Measurements from ENCODE around the gene HSPB7.

The HSPB7 gene

DNA sequence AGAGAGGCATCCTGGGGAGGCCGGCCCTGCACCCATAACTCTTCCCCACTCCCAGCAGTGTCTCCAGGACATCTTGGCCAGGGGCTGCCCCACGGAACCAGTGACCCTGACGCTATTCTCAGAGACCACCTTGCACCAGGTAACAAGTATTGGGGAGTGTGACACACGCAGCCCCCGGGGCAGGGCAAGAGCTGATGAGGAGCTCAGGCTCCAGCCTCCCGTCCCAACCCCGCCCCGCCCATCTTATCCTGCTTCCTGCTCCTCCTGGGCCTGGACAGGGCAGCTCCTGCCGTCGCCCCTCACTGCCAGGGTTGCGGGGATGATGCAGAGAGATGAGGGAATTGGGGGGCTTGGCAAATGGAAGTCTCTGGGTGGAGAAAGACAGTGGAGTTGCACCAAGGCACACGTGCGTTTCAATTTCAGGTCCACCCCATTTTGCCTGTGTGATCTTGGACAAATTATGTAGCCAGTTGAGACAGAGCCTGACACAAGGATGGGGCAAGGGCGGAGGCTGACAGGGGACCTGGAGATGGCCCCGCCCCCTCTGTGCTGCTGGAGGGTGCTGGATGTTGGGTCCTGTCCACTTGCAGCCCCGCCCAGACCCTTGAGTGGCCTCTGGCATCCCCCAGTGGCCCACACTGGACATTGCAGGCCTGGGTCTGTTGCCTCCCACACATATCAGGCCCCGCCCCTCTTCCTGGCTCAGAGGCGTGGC lies 14.7 kb upstream of the HSPB7 start:
- TF ChIP-seq, protein P1, sequence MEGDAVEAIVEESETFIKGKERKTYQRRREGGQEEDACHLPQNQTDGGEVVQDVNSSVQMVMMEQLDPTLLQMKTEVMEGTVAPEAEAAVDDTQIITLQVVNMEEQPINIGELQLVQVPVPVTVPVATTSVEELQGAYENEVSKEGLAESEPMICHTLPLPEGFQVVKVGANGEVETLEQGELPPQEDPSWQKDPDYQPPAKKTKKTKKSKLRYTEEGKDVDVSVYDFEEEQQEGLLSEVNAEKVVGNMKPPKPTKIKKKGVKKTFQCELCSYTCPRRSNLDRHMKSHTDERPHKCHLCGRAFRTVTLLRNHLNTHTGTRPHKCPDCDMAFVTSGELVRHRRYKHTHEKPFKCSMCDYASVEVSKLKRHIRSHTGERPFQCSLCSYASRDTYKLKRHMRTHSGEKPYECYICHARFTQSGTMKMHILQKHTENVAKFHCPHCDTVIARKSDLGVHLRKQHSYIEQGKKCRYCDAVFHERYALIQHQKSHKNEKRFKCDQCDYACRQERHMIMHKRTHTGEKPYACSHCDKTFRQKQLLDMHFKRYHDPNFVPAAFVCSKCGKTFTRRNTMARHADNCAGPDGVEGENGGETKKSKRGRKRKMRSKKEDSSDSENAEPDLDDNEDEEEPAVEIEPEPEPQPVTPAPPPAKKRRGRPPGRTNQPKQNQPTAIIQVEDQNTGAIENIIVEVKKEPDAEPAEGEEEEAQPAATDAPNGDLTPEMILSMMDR (IDR thresholded peaks at IDR 0.05): peak; percentile 64

DNA sequence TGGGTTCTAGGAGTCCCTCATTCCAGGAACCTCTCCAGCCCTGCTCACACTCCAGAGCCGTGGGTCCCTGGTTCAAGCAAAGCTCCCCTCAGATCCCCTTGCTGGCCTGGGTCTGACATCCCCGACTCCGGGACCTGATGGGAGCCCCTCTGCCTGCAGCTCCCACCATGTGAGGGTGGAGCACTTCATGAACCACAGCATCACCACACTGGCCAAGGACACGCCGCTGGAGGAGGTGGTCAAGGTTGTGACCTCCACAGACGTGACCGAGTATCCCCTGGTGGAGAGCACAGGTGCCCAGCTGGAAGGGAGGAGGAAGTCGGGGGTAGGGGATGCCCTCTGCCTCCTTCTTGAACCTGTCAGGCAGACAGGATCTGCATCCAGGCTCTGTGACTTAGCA lies 13.7 kb upstream of the HSPB7 start:
- TF ChIP-seq, protein P1 (IDR thresholded peaks at IDR 0.05): no peak

DNA sequence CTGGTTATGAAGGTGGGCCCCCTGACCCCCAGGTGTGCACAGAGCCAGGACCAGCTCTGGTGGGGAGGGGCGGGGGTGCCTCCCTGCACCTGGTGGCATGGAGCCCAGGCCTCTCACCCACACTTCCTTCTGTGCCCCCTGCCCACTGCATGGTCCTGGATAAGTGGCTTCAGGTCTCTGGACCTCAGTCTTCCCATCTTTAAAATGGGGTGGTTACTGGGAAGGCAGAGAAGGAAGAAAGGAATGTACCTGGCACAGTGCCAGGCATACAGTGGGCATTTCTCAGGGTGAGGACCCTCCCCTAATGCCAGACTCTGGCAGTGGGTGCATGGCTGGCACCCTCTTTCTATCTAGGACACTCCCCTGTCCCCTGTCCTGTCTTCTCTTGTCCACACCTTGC lies 11.4 kb upstream of the HSPB7 start:
- TF ChIP-seq, protein P1 (IDR thresholded peaks at IDR 0.05): no peak

DNA sequence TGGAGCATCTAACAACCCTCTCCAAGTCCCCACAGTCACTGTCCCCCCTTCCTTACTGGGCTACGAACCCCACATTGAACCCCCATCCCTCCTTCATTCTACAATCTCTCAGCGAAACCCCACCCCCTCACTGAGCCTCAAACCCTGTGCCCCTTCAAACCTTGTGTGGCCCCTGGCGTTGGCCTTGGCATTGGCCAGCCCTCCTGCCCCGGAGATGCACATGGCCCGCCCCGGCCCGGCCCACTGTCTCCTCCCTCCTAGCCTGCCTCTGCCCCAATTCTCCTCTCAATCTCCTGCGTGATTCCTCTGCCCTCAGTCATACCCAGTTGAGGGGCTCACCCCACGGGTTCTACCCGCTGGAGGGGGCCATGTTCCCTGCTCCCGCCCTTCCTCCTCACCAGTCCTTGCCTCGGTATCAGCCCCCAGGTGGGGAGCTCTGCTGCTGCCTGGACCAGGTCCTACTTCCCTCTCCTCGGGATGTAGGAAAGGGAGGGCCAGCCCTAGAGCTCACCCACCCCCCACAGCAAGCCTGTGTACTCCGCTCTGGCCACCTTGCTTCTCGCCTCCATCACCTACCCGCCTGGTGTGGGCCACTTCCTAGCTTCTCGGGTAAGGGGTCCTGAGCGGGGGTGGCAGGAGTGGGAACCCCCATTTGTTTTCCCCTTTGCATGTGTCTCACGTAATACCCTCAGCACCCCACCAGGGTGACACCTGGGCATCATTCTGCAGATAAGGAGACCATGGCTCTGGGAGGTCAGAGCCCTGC lies 10.6 kb upstream of the HSPB7 start:
- TF ChIP-seq, protein P1 (IDR thresholded peaks at IDR 0.05): no peak

DNA sequence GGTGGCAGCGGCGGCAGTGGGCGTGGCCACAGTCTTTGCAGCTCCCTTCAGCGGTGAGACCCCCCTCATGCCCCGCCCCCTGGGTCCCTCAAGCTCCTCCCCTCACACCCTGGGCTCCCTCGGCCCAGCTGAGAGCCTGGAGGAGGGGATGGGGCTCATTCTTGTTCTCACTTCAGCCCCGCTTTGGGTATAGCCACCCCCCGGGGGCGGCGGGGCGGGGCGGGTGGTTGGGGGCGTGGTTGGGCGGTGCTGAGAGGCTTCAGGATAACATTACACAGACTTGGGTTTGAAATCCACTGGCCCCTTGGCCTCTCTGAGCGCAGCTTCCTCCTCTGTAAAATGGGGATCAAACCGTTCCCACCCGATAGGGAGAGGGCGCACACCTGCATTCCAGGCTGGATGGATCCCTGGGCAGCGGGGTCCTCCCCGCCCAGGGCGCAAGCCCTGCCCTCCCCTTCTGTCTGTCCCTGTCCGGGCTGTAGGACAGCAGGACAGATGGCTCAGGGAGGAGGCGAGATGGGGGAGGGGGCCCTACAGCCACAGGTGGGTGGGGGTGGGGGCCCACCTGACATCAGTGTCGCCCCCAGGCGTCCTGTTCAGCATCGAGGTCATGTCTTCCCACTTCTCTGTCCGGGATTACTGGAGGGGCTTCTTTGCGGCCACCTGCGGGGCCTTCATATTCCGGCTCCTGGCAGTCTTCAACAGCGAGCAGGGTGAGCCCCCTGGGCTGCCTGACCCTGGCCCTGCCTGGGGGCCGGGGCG lies 9.1 kb upstream of the HSPB7 start:
- TF ChIP-seq, protein P1 (IDR thresholded peaks at IDR 0.05): no peak

- TF ChIP-seq, protein P1 (IDR thresholded peaks at IDR 0.05): no peak
Observed at GRCh38 chr1:16023050-16023653, 5.3 kb upstream of the HSPB7 start.

DNA sequence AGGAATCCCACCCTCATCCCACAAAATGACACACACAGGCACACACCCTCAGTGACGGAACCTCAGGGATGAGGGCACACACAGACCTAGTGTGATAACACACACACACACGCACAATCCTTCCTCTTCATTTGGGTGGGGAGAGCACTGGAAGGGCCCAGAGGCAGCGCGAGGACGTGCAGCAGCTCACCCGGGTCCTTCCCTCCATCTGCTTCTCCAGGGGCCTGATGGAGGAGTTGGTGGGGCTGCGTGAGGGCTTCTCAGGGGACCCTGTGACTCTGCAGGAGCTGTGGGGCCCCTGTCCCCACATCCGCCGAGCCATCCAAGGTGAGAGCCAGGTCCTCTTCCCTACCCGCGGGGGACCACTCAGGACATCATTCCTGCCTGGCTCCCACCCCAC lies 4.5 kb upstream of the HSPB7 start:
- TF ChIP-seq, protein P1 (IDR thresholded peaks at IDR 0.05): no peak
